Neural cell (in vitro differentiated cells): ENCODE data around the gene PPAN.

Source experiments
- CTCF ChIP-seq: fragments of 450-650 bp; IDR thresholded peaks from 2 replicates; pipeline ENCODE4 v1.5.1; 2014; ENCODE audit warnings: antibody characterized with exemption, mild to moderate bottlenecking, moderate library complexity; ENCODE audit not compliant: poor library complexity, severe bottlenecking
- EP300 ChIP-seq: fragments of 450-650 bp; conservative IDR thresholded peaks from 2 replicates; pipeline ENCODE4 v1.6.1; 2014; ENCODE audit warnings: antibody characterized with exemption, mild to moderate bottlenecking, moderate library complexity; ENCODE audit not compliant: poor library complexity, severe bottlenecking
- EZH2 ChIP-seq: fragments of 200-600, 300-800 bp; shearing (Covaris generic), sonication (generic); IDR thresholded peaks from 2 replicates; pipeline ENCODE4 v1.6.1; 2014; ENCODE audit warnings: antibody characterized with exemption, low read length, borderline replicate concordance, mild to moderate bottlenecking; ENCODE audit not compliant: insufficient read depth, poor library complexity, severe bottlenecking
- POLR2AphosphoS5 ChIP-seq: IDR thresholded peaks from 2 replicates; pipeline ENCODE4 v1.6.1; 2012
- RAD21 ChIP-seq: fragments of 450-650 bp; conservative IDR thresholded peaks from 2 replicates; pipeline ENCODE4 v1.6.1; 2014; ENCODE audit warnings: antibody characterized with exemption, mild to moderate bottlenecking, moderate library complexity
- REST ChIP-seq: IDR thresholded peaks from 2 replicates; pipeline ENCODE4 v1.6.1; 2012; ENCODE audit warnings: borderline replicate concordance
- SMC3 ChIP-seq: fragments of 450-650 bp; conservative IDR thresholded peaks from 2 replicates; pipeline ENCODE4 v1.6.1; 2014; ENCODE audit warnings: antibody characterized with exemption, mild to moderate bottlenecking, moderate library complexity; ENCODE audit not compliant: poor library complexity
- TAF1 ChIP-seq: IDR thresholded peaks from 2 replicates; pipeline ENCODE4 v1.6.1; 2012; ENCODE audit warnings: low read depth

GRCh38 chr19:10079031-10079453, 27.1 kb upstream of the PPAN start:
- TF ChIP-seq CTCF, result no peak
- no peak for TF ChIP-seq TAF1
- TF ChIP-seq SMC3, result no peak
- no peak for TF ChIP-seq POLR2AphosphoS5
- TF ChIP-seq REST, result no peak
- TF ChIP-seq EP300, result no peak
- TF ChIP-seq EZH2, result no peak
- TF ChIP-seq RAD21, result no peak
